ENCODE data around the gene CDKN2B-AS1. TPM values are rescaled to one million over a fixed set of nuclear protein-coding genes. Genes with fewer than 3 reads are reported as not detected.

Gene CDKN2B-AS1
- total and polyA plus RNA-seq, 2 donors (not counting 1 experiment from before 2014, with no cell fraction given): 1.3 to 2.5 TPM

DNA sequence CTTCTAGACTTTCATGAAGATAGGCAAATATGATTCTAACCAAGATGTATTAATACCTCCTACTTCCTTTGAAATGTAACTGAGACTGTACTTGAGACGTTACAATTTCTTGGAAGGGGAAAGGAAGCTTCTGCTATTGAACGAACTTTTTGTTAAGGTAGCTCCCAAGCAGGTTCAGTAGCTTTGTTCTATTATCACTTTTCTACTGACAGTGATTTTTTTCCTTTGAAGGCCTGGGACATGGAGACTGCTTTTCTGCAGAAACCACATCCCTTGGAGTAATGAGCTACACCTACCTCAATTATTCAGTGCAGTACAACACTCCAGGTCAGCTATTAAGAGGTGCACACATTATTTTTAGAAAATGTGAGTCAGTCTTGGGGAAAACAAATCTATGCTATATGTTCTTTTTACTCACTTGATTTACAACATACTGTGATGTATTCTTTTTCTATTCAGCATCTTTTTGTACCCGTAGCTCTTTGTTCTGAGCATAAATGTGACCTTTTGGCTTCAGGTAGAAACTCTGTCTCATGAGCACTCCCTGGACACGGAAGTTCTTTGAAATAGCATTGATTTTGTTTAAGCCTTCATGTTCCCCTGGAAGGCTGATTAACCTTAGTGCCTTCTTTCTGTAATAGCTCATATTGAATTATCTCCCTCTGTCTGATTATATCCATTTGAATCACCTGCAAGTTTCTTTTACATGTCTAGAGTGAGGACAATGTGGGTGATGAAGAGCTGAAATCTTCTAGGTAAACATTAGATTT is 71.0 kb downstream of the CDKN2B-AS1 start:
- intact Hi-C loops (cut with micrococcal nuclease): no loop called here
- WGBS (ENCODE audit: insufficient coverage): 67% methylated on average over 2 of the region's 4 CpGs
- ATAC-seq (ENCODE audit: low read depth): no peak
- no peak for DNase-seq
- H3K4me1 Mint-ChIP-seq: no peaks in the 10 kb centered on the region
- no peak overlapping the region for H3K4me3 Mint-ChIP-seq
- Histone ChIP-seq H3K4me3 (ENCODE audit: control extremely low read depth in 1 of 5, extremely low read depth in 1 of 5, insufficient read depth in 1 of 5, low read depth in 2 of 5, low read length in 4 of 5) (no peak overlapping the region), H2AFZ (ENCODE audit: insufficient read depth, low read depth, low read length, poor library complexity, severe bottlenecking) (no peak overlapping the region), H3K27me3 (replicated peaks in 1 of 4; ENCODE audit: control extremely low read depth in 1 of 4, control insufficient read depth in 3 of 4, insufficient read depth in 4 of 4, low read length in 3 of 4) (no peaks in the 10 kb centered on the region), H3K9me3 (ENCODE audit: control extremely low read depth in 1 of 3, control insufficient read depth in 2 of 3, insufficient read depth in 1 of 3, low read length in 2 of 3) (no peaks in the 10 kb centered on the region), H3K4me1 (ENCODE audit: control insufficient read depth in 2 of 2, insufficient read depth in 2 of 2, low read length in 2 of 2) (no peaks in the 10 kb centered on the region), H3K36me3 (replicated peaks in 1 of 2; ENCODE audit: control extremely low read depth in 1 of 2, control insufficient read depth in 1 of 2, extremely low read depth in 1 of 2, insufficient read depth in 2 of 2, low read length in 1 of 2) (no peaks in the 10 kb centered on the region), H3K9ac (ENCODE audit: low read length) (no peak overlapping the region), H3K79me2 (ENCODE audit: control insufficient read depth, insufficient read depth, low read length) (no peaks in the 10 kb centered on the region), H4K20me1 (ENCODE audit: control insufficient read depth, insufficient read depth, low read length, poor library complexity, severe bottlenecking) (no peaks in the 10 kb centered on the region), H3K27ac (ENCODE audit: low read length in 2 of 2) (no peak overlapping the region), H3K4me2 (replicated peaks; ENCODE audit: low read depth, low read length, poor library complexity, severe bottlenecking) (no peak overlapping the region)
- TF ChIP-seq EZH2 (IDR thresholded peaks at IDR 0.05; ENCODE audit: borderline replicate concordance, insufficient read depth, low read depth, low read length, poor library complexity, severe bottlenecking): no peak
- TF ChIP-seq, protein P1, sequence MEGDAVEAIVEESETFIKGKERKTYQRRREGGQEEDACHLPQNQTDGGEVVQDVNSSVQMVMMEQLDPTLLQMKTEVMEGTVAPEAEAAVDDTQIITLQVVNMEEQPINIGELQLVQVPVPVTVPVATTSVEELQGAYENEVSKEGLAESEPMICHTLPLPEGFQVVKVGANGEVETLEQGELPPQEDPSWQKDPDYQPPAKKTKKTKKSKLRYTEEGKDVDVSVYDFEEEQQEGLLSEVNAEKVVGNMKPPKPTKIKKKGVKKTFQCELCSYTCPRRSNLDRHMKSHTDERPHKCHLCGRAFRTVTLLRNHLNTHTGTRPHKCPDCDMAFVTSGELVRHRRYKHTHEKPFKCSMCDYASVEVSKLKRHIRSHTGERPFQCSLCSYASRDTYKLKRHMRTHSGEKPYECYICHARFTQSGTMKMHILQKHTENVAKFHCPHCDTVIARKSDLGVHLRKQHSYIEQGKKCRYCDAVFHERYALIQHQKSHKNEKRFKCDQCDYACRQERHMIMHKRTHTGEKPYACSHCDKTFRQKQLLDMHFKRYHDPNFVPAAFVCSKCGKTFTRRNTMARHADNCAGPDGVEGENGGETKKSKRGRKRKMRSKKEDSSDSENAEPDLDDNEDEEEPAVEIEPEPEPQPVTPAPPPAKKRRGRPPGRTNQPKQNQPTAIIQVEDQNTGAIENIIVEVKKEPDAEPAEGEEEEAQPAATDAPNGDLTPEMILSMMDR (IDR thresholded peaks at IDR 0.05): no peak
- ChIA-PET POLR2A (no interaction called here), CTCF (interaction anchor here (1.0 kb wide), 1 partner anchor 336 kb away, joined by 3 read pairs; no protein-coding TSS in a partner anchor)
- no peak overlapping the region for H3K27ac Mint-ChIP-seq
- H3K9me3 Mint-ChIP-seq (ENCODE audit: insufficient read depth): no peaks in the 10 kb centered on the region
- no peaks in the 10 kb centered on the region for H3K27me3 Mint-ChIP-seq

DNA sequence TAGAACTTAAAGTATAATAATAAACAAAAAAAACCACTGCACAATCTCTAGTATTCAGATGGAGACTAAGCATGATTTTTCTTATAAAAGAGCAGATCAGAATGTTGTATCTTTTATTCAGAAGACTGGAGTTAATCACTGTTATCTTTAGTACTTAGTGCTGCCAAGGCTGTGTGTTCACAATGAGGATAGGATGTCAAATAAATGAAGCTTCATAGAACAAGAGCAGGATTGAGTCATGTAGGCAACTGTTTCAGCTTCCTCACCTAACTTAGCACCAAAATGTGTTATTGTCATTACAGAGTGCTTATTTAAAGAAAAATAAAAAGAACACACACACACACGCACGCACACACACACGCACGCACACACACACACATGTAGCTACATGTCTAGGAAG is 72.6 kb downstream of the CDKN2B-AS1 start:
- Mint-ChIP-seq H3K27me3 (no peaks in the 10 kb centered on the region), H3K4me1 (no peaks in the 10 kb centered on the region), H3K27ac (no peak overlapping the region), H3K4me3 (no peak overlapping the region), H3K9me3 (ENCODE audit: insufficient read depth) (no peaks in the 10 kb centered on the region)
- Histone ChIP-seq H3K79me2 (ENCODE audit: control insufficient read depth, insufficient read depth, low read length) (no peaks in the 10 kb centered on the region), H3K9ac (ENCODE audit: low read length) (no peak overlapping the region), H3K4me3 (ENCODE audit: control extremely low read depth in 1 of 5, extremely low read depth in 1 of 5, insufficient read depth in 1 of 5, low read depth in 2 of 5, low read length in 4 of 5) (no peak overlapping the region), H4K20me1 (ENCODE audit: control insufficient read depth, insufficient read depth, low read length, poor library complexity, severe bottlenecking) (no peaks in the 10 kb centered on the region), H3K27me3 (replicated peaks in 1 of 4; ENCODE audit: control extremely low read depth in 1 of 4, control insufficient read depth in 3 of 4, insufficient read depth in 4 of 4, low read length in 3 of 4) (no peaks in the 10 kb centered on the region), H3K4me1 (ENCODE audit: control insufficient read depth in 2 of 2, insufficient read depth in 2 of 2, low read length in 2 of 2) (no peaks in the 10 kb centered on the region), H3K9me3 (ENCODE audit: control extremely low read depth in 1 of 3, control insufficient read depth in 2 of 3, insufficient read depth in 1 of 3, low read length in 2 of 3) (no peaks in the 10 kb centered on the region), H3K4me2 (replicated peaks; ENCODE audit: low read depth, low read length, poor library complexity, severe bottlenecking) (no peak overlapping the region), H3K27ac (ENCODE audit: low read length in 2 of 2) (no peak overlapping the region), H2AFZ (ENCODE audit: insufficient read depth, low read depth, low read length, poor library complexity, severe bottlenecking) (no peak overlapping the region), H3K36me3 (replicated peaks in 1 of 2; ENCODE audit: control extremely low read depth in 1 of 2, control insufficient read depth in 1 of 2, extremely low read depth in 1 of 2, insufficient read depth in 2 of 2, low read length in 1 of 2) (no peaks in the 10 kb centered on the region)
- DNase-seq (no peak), ATAC-seq (ENCODE audit: low read depth) (no peak)
- WGBS (ENCODE audit: insufficient coverage): no CpG with 5 or more reads among the region's 4 CpGs
- TF ChIP-seq, protein P1 (IDR thresholded peaks at IDR 0.05): no peak
- TF ChIP-seq EZH2 (IDR thresholded peaks at IDR 0.05; ENCODE audit: borderline replicate concordance, insufficient read depth, low read depth, low read length, poor library complexity, severe bottlenecking): no peak
- intact Hi-C loops (cut with micrococcal nuclease): no loop called here
- CTCF ChIA-PET: interaction anchor here (1.1 kb wide), 1 partner anchor 177 kb away, joined by 4 read pairs; no protein-coding TSS in a partner anchor
- POLR2A ChIA-PET: no interaction called here
